ENCODE measurements around the gene RNF186. TPM values are rescaled to one million over a fixed set of nuclear protein-coding genes. Genes with fewer than 3 reads are reported as not detected.

RNF186 gene
- total and polyA plus RNA-seq, 2 of the 13 experiments (the other 11 are each of a cell fraction or from before 2014, with no cell fraction given) = 0.07 to 0.20 TPM

DNA sequence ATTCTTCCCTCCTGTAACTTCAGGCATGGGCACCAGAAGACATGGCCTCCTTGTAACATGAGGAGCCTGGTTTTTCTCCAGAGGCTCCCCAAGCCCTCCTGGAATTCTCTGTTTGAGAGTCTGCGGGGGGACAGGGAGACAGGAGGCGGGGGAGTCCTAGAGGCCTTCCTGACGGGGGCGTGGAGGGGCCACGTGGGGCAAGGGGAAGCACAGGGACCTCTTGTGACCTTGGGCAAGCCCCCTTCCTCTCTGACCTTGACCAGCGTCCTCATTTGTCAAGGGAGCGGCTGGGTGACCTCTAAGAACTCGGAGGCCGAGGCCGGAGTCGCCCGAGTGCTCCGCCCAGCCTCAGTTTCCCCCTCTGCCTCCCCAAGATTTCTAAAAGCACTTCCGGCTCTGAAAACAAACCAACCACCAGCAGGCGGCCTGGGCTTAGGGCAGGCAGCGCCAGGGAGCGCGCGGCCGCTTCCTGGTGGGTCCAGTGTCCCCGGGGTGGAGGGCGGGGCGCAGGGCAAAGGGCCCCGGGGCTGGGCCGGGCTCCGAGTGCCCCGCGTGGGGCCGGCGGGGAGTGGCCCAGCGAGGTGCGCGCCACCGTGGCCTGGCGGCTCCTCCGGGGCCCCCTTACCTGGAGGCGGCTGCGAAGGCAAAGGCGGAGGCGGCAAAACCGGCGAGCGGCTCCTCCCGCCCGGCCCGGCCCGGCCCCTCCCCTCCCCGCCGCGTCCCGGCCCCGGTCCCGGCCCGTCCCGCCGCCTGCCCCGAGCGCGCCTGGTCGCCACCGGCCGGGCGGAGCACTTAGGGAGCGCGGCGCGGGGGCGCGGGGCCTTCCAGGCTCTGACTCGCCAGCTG, 15.6 kb downstream of the RNF186 start, which contains the start of gene TMCO4:
TSS of gene TMCO4 (minus strand) at position 687 of the 846 bp plus-strand sequence. CDS start 19,158 bp downstream, outside the sequence.
- 1% methylated on average over 10 of the region's 70 CpGs for whole genome bisulfite sequencing (ENCODE audit: low lambda C conversion rate)
- Histone ChIP-seq H4K20me1 (ENCODE audit: insufficient read depth, low read length) (no peaks in the 10 kb centered on the region), H3K4me1 (ENCODE audit: insufficient read depth, low read length) (peaks cover 38% of the 10 kb centered on the region), H3K9me3 (ENCODE audit: low read length) (no peaks in the 10 kb centered on the region), H3K36me3 (replicated peaks in 1 of 2; ENCODE audit: control insufficient read depth in 1 of 2, insufficient read depth in 2 of 2, low read length in 2 of 2) (no peaks in the 10 kb centered on the region), H3K27ac (ENCODE audit: extremely low read length, insufficient read depth, low read length) (peak within 1 kb of the TSS; percentile 57), H2AFZ (ENCODE audit: low read length) (no peak within 1 kb of the TSS), H3K4me3 (replicated peaks in 1 of 3; ENCODE audit: insufficient read depth in 1 of 3, low read depth in 2 of 3, low read length in 3 of 3) (peak within 1 kb of the TSS; percentile 63 to 80 (median 73)), H3K27me3 (ENCODE audit: control insufficient read depth in 1 of 2, insufficient read depth in 2 of 2, low read length in 2 of 2) (peaks cover 2 to 21% of the 10 kb centered on the region in 2 experiments; a peak in 3 of 5 replicates), H3K4me2 (ENCODE audit: low read depth, low read length) (peak within 1 kb of the TSS; percentile 88), H3K9ac (ENCODE audit: insufficient read depth, low read depth, low read length) (peak within 1 kb of the TSS; percentile 63), H3K79me2 (ENCODE audit: insufficient read depth, low read length) (no peaks in the 10 kb centered on the region)
- BruUV-seq (replicated peaks) = no TSS peak
- intact Hi-C loops (cut with micrococcal nuclease; ENCODE audit: unreplicated experiment) = no loop called here
- in situ Hi-C loops (cut with HindIII; ENCODE audit: extremely low pct_ligation_motif_present, low pct_unique_long_range_greater_than_20kb) = no loop called here
- DNase-seq (ENCODE audit: low spot score) = peak; percentile 56
- ChIA-PET CTCF (ENCODE audit: low intra/inter-chr PET ratio, low total read pairs) (no interaction called here), POLR2A (no interaction called here)
- ATAC-seq = peak; percentile 91
- FAIRE-seq = no peak
- TF ChIP-seq ETV6 (CRISPR knock-in tag; conservative IDR thresholded peaks at IDR 0.05) (0 out of 2 replicates have a peak, but pooled peaks have one; percentile 19), U2AF1 (optimal IDR thresholded peaks at IDR 0.05; ENCODE audit: low read depth, low read length) (no peak), ZNF619 (CRISPR knock-in tag; IDR thresholded peaks at IDR 0.05) (no peak), ZNF468 (CRISPR knock-in tag; IDR thresholded peaks at IDR 0.05) (no peak), MXI1 (IDR thresholded peaks at IDR 0.05; ENCODE audit: borderline replicate concordance, low read depth, low read length) (no peak), ZNF230 (CRISPR knock-in tag; IDR thresholded peaks at IDR 0.05) (no peak), KAT7 (CRISPR knock-in tag; IDR thresholded peaks at IDR 0.05; ENCODE audit: borderline replicate concordance) (0 out of 2 replicates have a peak, but pooled peaks have one; percentile 2), NR1H2 (CRISPR knock-in tag; IDR thresholded peaks at IDR 0.05; ENCODE audit: borderline replicate concordance, low read depth) (no peak)
- TF ChIP-seq, protein P1, sequence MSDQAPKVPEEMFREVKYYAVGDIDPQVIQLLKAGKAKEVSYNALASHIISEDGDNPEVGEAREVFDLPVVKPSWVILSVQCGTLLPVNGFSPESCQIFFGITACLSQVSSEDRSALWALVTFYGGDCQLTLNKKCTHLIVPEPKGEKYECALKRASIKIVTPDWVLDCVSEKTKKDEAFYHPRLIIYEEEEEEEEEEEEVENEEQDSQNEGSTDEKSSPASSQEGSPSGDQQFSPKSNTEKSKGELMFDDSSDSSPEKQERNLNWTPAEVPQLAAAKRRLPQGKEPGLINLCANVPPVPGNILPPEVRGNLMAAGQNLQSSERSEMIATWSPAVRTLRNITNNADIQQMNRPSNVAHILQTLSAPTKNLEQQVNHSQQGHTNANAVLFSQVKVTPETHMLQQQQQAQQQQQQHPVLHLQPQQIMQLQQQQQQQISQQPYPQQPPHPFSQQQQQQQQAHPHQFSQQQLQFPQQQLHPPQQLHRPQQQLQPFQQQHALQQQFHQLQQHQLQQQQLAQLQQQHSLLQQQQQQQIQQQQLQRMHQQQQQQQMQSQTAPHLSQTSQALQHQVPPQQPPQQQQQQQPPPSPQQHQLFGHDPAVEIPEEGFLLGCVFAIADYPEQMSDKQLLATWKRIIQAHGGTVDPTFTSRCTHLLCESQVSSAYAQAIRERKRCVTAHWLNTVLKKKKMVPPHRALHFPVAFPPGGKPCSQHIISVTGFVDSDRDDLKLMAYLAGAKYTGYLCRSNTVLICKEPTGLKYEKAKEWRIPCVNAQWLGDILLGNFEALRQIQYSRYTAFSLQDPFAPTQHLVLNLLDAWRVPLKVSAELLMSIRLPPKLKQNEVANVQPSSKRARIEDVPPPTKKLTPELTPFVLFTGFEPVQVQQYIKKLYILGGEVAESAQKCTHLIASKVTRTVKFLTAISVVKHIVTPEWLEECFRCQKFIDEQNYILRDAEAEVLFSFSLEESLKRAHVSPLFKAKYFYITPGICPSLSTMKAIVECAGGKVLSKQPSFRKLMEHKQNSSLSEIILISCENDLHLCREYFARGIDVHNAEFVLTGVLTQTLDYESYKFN (CRISPR knock-in tag; conservative IDR thresholded peaks at IDR 0.05) = 0 out of 2 replicates have a peak, but pooled peaks have one; percentile 13
- TF ChIP-seq, protein P2, sequence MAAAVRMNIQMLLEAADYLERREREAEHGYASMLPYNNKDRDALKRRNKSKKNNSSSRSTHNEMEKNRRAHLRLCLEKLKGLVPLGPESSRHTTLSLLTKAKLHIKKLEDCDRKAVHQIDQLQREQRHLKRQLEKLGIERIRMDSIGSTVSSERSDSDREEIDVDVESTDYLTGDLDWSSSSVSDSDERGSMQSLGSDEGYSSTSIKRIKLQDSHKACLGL (CRISPR knock-in tag; IDR thresholded peaks at IDR 0.05) = 0 out of 2 replicates have a peak, but pooled peaks have one; percentile 64
- TF ChIP-seq, protein P3, sequence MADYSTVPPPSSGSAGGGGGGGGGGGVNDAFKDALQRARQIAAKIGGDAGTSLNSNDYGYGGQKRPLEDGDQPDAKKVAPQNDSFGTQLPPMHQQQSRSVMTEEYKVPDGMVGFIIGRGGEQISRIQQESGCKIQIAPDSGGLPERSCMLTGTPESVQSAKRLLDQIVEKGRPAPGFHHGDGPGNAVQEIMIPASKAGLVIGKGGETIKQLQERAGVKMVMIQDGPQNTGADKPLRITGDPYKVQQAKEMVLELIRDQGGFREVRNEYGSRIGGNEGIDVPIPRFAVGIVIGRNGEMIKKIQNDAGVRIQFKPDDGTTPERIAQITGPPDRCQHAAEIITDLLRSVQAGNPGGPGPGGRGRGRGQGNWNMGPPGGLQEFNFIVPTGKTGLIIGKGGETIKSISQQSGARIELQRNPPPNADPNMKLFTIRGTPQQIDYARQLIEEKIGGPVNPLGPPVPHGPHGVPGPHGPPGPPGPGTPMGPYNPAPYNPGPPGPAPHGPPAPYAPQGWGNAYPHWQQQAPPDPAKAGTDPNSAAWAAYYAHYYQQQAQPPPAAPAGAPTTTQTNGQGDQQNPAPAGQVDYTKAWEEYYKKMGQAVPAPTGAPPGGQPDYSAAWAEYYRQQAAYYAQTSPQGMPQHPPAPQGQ (CRISPR knock-in tag; IDR thresholded peaks at IDR 0.05; ENCODE audit: borderline replicate concordance) = no peak
- TF ChIP-seq, protein P4, sequence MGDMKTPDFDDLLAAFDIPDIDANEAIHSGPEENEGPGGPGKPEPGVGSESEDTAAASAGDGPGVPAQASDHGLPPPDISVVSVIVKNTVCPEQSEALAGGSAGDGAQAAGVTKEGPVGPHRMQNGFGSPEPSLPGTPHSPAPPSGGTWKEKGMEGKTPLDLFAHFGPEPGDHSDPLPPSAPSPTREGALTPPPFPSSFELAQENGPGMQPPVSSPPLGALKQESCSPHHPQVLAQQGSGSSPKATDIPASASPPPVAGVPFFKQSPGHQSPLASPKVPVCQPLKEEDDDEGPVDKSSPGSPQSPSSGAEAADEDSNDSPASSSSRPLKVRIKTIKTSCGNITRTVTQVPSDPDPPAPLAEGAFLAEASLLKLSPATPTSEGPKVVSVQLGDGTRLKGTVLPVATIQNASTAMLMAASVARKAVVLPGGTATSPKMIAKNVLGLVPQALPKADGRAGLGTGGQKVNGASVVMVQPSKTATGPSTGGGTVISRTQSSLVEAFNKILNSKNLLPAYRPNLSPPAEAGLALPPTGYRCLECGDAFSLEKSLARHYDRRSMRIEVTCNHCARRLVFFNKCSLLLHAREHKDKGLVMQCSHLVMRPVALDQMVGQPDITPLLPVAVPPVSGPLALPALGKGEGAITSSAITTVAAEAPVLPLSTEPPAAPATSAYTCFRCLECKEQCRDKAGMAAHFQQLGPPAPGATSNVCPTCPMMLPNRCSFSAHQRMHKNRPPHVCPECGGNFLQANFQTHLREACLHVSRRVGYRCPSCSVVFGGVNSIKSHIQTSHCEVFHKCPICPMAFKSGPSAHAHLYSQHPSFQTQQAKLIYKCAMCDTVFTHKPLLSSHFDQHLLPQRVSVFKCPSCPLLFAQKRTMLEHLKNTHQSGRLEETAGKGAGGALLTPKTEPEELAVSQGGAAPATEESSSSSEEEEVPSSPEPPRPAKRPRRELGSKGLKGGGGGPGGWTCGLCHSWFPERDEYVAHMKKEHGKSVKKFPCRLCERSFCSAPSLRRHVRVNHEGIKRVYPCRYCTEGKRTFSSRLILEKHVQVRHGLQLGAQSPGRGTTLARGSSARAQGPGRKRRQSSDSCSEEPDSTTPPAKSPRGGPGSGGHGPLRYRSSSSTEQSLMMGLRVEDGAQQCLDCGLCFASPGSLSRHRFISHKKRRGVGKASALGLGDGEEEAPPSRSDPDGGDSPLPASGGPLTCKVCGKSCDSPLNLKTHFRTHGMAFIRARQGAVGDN (CRISPR knock-in tag; IDR thresholded peaks at IDR 0.05) = peak; percentile 71

All from HepG2 (cell line).